ENCODE results near the gene TBX4.

Gene TBX4

DNA sequence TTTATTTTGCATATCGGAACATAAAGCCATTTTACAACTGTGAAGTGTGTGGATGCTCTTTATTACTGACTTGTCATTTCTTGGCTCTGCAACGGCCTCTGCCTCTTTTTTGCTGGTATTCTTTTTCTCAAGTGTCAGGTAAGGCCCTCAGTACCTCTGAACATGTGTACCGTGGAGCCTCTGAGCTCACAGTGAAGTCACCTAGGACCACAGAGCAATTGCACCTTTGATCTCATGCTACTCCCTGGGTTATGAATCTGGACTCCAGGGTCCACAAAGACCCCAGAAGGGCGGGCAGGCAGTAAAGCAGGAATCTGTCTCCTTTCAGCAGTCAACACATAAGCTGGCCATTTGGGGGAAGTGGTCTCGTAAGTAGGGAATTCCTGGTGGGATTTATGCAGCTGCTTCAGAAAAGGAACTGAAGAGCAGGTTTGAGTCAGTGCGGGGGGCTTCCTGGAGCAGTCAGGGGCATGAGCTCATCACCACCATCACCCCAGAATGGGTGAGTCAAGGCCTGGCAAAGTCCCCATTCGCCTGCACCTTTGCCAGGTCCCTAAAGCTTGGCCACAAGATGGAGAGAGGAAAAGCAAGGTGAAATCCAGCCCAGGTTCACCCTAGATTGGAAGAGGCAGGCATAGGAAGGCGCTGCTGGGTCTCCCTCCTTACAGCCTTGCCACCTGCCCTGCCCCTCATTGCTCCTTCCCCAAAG is 33.0 kb downstream of the TBX4 start:
- H3K4me3 ChIP-seq (ENCODE audit: control insufficient read depth, low read depth, low read length): no peak overlapping the region
- TF ChIP-seq, protein P1, sequence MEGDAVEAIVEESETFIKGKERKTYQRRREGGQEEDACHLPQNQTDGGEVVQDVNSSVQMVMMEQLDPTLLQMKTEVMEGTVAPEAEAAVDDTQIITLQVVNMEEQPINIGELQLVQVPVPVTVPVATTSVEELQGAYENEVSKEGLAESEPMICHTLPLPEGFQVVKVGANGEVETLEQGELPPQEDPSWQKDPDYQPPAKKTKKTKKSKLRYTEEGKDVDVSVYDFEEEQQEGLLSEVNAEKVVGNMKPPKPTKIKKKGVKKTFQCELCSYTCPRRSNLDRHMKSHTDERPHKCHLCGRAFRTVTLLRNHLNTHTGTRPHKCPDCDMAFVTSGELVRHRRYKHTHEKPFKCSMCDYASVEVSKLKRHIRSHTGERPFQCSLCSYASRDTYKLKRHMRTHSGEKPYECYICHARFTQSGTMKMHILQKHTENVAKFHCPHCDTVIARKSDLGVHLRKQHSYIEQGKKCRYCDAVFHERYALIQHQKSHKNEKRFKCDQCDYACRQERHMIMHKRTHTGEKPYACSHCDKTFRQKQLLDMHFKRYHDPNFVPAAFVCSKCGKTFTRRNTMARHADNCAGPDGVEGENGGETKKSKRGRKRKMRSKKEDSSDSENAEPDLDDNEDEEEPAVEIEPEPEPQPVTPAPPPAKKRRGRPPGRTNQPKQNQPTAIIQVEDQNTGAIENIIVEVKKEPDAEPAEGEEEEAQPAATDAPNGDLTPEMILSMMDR (IDR thresholded peaks at IDR 0.05; ENCODE audit: control insufficient read depth, insufficient read depth, low read depth, low read length, missing control alignments): no peak
- DNase-seq (ENCODE audit: low read depth): no peak

DNA sequence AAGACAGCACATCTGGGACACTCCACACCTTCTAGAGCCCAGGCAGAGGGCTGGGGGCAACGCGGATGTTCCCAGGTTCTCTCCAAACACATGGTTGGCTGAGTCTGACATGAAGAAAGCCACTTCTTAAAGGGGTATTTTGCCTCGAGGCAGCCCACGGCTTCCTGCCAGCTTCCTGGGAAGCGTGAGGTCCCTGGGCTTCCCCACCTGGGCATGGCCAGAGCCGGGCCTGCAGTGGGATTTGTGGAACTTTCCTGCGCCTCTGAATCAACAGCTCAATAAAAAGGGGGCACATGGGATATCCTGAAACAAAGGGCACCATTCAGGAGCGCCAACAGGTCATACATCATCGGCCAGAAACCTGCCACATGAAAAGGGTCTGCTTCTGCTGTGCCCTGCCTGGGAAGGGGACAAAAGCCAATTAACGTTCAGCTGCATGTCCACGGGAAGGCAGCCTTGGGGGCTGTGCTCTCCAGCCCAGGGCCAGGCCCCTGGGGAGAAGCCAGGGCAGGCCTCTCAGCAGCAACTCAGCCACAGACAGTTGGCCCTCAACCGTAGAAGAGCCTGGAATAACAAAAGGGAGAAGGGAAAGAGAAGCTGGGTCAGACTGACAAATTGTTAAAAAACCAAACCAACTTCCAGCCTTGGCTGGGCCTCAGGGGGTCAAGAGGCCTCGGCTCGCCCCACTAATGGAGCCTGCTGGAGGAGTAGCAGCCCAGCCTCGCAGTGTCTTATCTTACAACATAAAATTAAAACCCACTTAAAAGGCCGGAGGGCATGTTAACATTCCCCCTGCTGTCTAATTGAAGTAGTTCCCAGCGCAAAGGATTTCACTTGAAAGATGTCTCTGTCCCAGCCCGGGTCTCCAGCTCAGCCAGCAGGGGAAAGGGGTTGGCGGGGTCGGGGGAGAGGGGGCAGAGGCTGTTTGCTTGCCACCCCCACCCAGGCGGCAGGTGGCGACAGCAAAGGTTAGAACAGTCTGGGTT is 34.2 kb downstream of the TBX4 start:
- no peak for DNase-seq (ENCODE audit: low read depth)
- TF ChIP-seq, protein P1 (IDR thresholded peaks at IDR 0.05; ENCODE audit: control insufficient read depth, insufficient read depth, low read depth, low read length, missing control alignments): peak; percentile 0

DNA sequence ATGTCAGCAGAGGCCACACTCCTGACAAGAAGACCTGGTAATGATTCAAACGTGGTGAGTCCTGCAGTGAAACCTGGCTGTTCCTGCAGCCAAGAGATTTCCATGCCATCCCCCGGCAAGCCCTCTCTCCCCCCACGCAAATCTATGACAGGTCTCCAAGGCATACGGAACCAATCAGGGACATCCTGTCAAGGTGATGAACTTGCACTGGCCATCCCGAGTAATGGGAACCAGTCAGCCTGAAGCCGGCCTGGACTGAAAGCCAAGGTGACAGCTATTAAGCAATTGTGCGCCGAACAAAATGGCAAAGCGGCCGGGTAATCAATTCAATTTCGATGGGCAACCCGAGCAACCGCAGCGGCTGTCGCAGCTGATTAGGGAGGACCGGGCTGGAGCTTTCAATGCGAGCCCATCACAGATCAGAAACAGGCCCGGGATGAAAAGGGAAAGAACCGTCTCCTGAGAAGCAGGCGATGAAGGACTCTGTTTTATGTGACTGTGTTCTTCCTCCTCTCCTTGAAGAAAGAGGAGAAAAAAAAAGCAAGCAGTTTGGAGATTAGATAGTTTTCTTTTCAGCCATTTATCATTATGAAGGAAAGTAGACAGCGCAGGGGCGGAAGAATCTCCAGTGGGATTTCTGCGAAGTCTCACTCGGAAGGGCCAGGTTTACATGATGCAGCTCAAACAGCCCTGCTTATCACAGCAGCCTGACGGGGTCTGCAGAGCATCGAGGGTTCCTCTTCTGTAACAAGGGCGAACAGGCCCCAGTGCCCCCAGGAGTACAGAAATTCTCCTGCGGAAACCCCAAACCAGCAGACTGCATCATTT is 35.2 kb downstream of the TBX4 start:
- no peak for DNase-seq (ENCODE audit: low read depth)
- H3K4me3 ChIP-seq (ENCODE audit: control insufficient read depth, low read depth, low read length): no peak overlapping the region
- TF ChIP-seq, protein P1 (IDR thresholded peaks at IDR 0.05; ENCODE audit: control insufficient read depth, insufficient read depth, low read depth, low read length, missing control alignments): no peak

More for the DNA sequence above, 34.2 kb downstream of the TBX4 start:
- H3K4me3 ChIP-seq (ENCODE audit: control insufficient read depth, low read depth, low read length): no peak overlapping the region

DNA sequence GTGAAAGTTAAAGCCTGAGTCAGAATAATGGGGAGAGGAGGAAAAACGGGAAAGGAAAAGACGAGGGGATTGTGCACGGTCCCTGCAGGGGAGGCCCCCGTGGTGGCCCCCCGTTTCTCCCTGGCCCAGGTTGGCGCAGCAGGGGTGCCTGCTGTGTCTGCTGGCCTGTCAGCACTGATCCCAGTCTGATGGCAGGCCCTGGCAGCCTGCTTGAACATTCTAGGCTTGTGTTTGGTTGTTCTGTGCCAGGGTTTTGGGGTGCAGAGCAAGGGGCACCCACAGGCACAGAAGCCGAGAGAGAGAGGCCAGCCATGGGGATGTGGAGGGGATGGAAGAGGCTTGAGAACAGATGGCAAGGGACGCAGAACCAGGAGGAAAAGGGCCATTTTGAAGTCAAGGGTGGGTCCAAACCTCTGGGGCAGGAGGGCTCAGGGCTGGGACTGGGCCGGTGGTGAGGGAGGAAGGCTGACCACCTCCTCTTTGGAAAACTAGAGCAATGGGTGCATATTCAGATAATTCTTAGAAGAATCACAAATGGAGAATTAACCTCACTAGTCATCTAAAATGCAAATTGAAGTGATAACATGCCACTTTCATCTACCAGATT is 35.9 kb downstream of the TBX4 start:
- H3K4me3 ChIP-seq (ENCODE audit: control insufficient read depth, low read depth, low read length): no peak overlapping the region
- DNase-seq (ENCODE audit: low read depth): no peak
- TF ChIP-seq, protein P1 (IDR thresholded peaks at IDR 0.05; ENCODE audit: control insufficient read depth, insufficient read depth, low read depth, low read length, missing control alignments): no peak

DNA sequence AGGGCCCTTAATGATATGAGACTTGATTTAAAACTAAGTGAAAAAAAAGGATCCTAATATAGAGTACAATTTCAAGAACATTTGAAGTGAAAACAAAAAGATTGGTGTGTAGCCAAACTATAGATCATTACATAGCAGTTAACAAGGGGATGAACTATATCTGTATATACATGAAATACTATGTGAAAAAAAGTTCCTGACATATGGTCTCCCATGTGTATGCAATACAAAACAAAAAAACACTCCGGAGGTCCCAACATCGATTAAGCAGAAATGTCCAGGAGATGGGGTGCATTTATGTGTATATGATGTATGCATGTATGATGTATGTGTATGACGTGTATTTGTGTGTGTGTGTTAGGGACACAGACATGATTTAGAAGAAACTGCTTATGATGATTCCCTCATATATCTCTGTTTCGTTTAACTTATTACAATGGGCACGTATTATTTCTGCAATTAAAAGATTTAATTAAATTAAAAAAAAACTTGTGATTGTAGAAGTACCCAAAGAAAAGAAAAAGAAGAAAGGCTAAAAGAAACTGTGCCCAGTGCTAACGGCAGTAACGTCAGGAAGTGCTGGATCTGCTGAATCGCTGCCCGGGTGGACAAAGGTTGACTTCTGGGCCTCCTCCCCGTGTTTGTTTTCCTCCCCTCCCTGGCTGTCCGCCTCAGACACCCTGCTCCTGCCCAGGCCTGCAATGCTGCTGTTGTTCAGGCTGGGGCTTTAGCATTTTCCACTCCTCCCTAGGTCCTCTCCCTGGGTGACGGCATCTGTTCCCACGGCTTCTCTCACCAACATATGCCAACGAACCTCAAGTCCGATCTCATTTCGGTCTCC is 36.9 kb downstream of the TBX4 start:
- TF ChIP-seq, protein P1 (IDR thresholded peaks at IDR 0.05; ENCODE audit: control insufficient read depth, insufficient read depth, low read depth, low read length, missing control alignments): no peak
- DNase-seq (ENCODE audit: low read depth): no peak
- no peak overlapping the region for H3K4me3 ChIP-seq (ENCODE audit: control insufficient read depth, low read depth, low read length)

All from AG09309 (cell line).